ENCODE results near the gene RREB1.
A peak's percentile ranks its signal among the peaks of the same experiment; 100 is the strongest.

- no peak for TF ChIP-seq CTCF (IDR thresholded peaks at IDR 0.05 in 8 of 11, conservative IDR thresholded peaks at IDR 0.05 in 3 of 11)
- peak in 1 of 3 donors; percentile 26 for TF ChIP-seq POLR2AphosphoS5 (IDR thresholded peaks at IDR 0.05)
Observed at GRCh38 chr6:7188492-7188891, 80.7 kb downstream of the RREB1 start.
